ENCODE measurements around the gene JAML.

The JAML gene

DNA sequence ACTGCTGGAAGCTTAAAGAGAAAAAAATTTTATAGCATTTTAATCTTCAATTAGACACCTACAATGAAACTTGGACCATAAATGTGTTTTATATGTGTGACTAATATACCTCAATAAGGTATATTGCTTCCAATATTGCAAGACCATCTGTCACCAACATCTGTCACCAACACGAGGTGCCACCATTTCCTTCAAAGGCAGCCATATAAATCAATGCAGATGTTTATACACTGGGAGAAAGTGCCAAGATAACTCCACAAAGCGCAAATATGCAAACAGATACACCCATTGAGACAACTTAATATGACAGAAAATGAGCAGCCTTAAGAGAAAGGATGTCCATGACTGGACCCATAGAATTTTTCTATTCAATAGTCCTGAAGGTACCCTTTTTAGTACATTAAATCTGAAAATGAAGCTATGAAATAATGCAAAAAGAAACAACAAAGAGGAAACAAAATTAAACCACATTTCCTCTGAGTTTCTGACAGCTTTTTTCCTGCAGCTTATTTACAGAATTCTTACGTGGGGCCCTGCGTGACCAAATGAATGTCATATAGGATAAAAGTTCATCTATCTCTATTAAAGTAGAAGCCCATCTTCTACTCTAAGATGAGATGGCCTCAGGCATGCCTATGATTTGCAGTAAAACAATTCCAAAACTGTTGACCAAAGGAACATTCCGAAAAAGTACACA is 14.8 kb upstream of the JAML start:
- DNase-seq: no peak

DNA sequence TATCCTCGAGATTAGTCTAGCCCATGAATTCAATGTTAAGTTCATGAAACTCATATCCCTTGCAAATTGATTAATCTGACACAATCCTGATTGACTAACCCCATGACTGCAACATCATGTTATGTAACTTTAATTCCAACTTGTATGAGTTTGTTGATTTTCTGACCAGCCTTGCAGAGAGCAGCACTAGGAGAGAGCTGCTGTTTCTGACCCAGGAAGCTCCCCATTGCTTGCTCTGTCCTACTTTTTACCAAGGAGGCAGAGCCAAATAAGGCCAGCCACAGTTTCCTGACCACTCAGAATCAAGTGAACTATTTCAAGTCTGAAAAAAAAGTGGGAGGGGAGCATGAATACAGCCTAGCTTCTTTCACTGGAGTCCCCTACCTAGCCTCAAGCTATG is 14.1 kb upstream of the JAML start:
- DNase-seq: no peak

DNA sequence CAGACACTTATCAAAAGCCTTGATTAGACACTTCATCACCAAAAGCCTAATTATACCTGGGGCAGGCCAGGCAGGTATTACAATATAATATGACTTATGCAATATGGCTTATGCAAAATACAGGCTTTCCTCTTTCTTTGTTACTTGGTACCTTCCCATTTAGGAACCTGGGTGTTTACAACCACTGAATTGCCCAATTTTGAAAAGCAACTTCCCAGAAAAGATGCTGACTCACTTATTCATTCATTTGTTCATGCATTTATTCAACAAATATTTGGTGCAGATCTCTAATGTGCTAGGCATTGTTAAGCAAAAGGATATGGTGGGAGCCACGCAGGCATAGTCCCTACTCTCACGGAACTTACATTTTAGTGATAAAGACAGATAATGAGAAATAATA is 13.6 kb upstream of the JAML start:
- no peak for DNase-seq

DNA sequence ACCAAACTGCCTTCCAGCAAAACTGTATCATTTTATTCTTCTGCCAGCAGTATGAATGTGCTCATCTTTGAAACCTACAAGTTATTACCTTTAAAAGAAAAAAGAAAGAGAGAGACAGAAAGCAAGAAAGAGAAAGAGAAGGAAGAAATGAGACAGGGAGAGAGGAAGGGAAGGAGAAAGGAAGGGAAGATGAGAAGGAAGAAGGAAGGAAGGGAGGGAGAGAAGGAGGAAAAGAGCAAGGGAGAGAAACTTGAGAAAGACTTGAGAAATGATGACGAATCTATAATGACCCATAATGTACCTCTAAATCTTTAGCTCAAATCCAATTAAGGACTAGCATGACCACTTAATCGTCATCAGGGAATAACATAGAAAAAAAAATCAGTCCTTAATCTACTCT is 11.4 kb upstream of the JAML start:
- DNase-seq: no peak

DNA sequence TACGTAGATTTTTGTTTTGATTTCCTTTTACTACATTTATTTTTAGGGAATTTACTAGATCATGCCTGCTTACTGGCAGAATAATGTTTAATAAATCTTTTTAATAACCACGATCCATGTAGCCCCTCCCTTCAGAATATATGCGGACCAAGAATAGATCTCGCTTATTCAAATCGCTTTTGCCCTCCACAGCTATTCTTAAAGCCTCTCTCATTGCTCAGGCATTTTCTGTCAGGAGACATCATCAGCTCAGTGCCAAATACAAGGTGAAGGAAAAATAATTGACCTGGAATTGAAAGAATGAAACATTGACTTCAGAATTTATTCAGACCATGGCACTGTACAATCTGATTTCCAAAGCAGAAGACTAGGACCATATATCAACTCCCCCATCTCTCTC is 10.0 kb upstream of the JAML start:
- no peak for DNase-seq

DNA sequence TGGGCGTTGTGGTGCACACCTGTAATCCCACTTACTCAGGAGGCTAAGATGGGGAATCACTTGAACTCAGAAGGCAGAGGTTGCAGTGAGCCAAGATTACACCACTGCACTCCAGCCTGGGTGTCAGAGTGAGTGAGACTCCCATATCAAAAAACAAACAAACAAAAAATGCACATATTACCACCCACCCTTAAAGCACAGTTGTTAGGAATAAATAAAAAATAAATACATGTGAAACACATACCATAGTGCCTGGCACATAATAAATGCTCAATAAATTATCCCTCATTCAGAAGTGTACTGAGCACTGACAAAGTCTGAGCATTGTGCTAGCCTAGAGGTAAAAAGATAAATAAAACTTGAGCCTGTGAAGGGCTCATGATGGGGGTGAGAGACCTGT is 9.0 kb upstream of the JAML start:
- DNase-seq: no peak

- DNase-seq: no peak
These were observed 8.6 kb upstream of the JAML start for GRCh38 chr11:118233377-118233776.

DNA sequence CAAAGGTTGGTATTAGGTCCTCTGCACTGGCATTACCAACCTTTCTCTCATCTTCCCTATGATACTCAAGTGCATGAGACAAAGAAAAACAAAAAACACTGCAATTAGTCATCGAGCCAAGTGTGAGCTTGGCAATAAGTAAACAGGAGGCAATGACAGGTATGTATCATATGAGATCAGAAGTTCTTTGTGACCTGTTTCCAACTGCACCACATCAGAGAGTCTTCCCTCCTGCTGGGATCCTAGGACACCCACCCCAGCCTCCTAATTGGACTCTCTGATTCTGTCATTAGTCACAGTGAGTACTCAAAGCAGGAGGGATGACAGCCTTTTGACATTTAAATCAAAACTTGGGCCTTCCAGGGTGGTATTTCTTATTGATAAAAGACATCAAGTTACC is 7.8 kb upstream of the JAML start:
- DNase-seq: no peak

- no peak for DNase-seq
These were observed 6.7 kb upstream of the JAML start for GRCh38 chr11:118231461-118231860.

DNA sequence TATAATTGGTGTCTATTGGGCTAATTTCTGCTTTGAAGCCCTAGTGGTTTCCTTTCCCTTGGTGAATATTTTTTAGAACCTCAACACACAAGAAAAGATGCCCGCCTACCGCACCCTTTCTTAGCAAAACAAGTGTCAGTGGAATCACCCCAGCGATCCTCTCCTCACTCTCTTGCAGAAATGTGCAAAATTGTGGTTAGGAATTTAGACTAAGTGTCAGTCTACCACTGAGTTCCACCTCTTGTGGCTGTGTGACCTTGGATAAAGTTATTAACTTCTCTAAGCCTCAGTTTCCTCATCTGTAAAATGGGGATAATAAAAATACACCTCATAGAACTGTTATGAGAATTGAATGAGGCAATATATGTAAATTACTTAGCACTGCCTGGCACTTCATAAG is 5.3 kb upstream of the JAML start:
- DNase-seq: no peak

GRCh38 chr11:118229274-118229847 is 4.5 kb upstream of the JAML start:
- no peak for DNase-seq

DNA sequence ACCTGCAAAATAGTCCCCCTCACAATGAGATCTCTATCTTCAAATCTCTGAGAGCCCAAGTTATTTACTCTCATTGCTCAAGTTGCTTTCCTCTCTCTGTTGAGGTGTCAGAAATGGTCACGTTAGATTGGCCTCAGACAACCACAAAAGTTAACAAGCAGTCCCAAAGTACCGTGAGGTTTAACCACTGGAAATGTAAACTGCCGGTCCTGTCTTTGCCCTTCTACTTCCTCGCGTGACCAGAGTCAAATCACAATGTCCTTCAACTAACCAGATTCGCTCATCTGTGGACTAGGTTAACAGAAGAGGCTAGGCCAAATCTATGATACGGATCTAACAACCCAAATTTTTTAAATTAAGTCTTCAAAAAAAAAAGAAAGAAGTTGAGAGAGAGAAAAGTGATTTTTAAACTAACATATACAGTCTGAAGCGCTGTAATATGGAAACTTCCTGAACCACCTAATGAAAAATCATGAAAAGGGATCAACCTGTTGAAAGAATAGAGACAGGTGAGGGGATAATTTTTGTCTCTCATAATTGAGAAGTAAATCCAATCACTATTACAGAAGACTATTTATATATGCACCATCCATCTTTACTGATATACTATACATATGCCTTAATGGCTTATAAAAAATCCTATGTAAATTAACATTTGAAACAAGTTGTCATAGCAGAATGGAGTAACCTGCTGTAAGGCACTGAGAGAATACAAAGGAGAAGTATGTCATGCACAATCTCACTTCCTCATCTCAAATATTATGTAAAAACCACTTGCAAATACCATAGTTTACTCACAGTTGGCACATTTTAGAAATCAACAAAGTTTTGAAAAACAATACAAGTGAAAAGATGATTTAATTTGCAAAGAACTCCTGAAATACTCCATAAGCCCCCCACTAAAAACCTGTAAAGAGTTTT is 3.3 kb upstream of the JAML start:
- no peak for DNase-seq

DNA sequence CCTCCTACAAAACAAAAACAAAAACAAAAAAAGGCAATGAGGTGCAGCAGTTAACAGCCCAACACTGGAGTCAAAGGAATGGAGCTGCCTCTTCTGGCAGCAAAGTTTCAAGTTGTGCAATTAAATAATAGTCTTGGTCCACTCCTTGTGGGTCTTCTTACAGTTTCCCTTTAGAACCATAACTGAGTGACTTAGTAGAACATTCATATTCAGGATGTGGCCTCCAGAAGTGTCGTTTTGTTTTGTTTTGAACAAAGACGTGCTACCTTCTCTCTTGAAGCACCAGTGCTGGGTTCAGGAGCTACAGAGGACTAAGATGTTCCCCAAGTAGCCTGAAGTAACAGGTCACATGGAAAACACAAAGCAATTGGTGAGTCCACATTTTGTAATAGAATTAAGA is 2.0 kb upstream of the JAML start:
- no peak for DNase-seq

DNA sequence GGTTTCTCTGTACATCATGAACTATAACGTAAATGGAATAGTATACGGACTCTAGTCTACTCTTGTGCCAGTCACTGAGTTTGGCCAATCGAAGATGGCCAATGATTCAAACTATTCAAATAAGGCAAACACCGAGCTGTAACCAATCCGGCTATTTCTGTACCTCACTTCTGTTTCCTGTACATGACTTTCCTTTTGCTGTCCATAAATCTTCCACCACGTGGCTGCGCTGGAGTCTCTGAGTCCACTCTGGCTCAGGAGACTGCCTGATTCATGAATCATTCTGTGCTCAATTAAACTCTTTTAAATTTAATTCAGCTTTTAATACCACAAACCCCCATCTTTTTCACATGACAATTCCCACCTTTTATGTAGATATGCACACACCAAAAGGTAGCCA is 1.5 kb upstream of the JAML start:
- no peak for DNase-seq

- DNase-seq: no peak
These were observed 819 bp downstream of the JAML start for GRCh38 chr11:118223992-118224391.

DNA sequence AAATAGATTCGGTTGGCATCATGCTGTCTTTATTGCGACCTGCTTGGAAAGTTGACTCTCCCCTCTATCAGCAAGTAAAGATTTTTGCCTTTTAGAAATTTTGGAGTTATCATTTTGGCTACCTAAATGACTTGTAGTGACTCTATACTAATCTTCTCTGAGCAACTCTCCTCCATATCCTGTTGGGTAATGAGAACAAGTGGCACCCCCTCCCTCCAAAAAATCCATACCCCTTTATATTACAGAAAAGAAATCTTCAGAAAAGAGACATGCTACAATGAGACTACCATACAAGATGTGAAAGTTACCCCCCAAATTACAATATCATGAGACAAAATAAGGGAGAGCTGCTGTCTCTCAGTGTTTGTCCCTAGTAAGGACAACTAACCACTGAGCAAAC is 1.2 kb downstream of the JAML start:
- no peak for DNase-seq

GRCh38 chr11:118222437-118222836 is 2.4 kb downstream of the JAML start:
- DNase-seq: no peak

DNA sequence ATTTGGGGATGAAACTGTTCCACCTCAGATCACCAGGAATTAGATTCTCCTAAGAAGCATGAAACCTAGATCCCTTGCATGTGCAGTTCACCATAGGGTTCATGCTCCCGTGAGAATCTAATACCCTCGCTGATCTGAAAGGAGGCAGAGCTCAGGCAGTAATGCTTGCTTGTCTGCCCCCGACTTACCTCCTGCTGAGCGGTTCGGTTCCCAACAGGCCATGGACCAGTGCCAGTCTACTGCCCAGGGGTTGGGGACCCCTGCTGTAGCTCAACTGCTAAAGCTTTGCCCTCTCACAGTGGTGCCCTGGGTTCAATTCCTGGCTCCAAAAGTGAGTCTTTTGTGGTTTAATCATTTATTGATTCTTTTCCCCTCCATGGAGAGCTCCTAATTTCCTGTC is 3.4 kb downstream of the JAML start:
- no peak for DNase-seq

- no peak for DNase-seq
These were observed 5.1 kb downstream of the JAML start for GRCh38 chr11:118219732-118220131.

- no peak for DNase-seq
These were observed 5.6 kb downstream of the JAML start for GRCh38 chr11:118219244-118219643.

DNA sequence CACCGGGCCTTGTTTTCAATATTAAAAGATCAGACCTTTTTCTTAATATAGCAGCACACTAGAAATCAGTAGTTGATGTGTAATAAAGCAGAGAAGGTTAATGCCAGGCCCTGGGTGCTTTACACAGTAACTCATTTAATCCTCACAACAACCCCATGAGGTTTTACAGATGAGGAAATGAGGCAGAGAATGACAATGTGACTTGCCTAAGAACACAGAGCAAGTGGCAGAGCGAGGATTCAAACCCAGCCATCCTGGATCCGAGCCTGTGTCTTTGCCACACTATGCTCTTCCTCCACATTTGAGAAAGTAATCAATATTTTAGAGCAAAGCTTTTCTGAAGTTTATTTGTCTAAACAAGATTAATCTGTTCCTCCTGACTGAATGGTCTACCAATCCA is 7.2 kb downstream of the JAML start:
- DNase-seq: no peak

- no peak for DNase-seq
These were observed 8.0 kb downstream of the JAML start for GRCh38 chr11:118216621-118217481.

DNA sequence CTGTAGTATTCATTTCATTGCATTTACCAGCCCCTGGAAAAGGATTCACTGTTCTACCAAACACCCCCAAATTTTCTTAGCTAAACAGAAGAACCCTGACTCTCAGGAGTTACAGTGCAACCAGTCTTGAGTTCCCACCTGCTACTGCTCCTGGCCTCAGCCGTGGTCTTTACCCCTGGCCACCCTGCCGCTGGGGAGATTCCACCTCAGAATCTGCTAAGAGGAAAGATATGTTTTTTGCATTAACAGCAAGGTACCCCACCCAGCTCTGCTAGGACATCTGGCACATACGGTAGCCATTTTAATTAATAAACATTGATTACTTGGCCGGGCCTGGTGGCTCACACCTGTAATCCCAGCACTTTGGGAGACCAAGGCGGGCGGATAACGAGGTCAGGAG is 9.0 kb downstream of the JAML start:
- DNase-seq: no peak
